GM23338 (cell line): ENCODE data around the gene OR2B6. TPM values are rescaled to one million over a fixed set of nuclear protein-coding genes. Genes with fewer than 3 reads are reported as not detected.

ENCODE experiments used
- ATAC-seq: fragments of 200-7000 bp; cut with Tn5 transposase; 3 replicates; pipeline ENCODE4 v1.9.1; 2020
- DNase-seq: peaks from one replicate; pipeline ENCODE4 v3.0.0-alpha.2; 2015; ENCODE audit warnings: low spot score
- H2AFZ ChIP-seq: fragments of 200-600 bp; sonication (generic); 2 replicates; pipeline ENCODE4 v1.8.0; 2016; ENCODE audit warnings: antibody characterized with exemption, mild to moderate bottlenecking, moderate library complexity
- H3F3A ChIP-seq: fragments of 200-600 bp; sonication (generic); replicated peaks from 2 replicates; pipeline ENCODE4 v1.8.0; 2017; ENCODE audit warnings: antibody characterized with exemption, mixed run types, low read depth
- H3K27ac ChIP-seq: fragments of 200-600 bp; sonication (generic); 2 replicates; pipeline ENCODE4 v1.6.1; 2016; ENCODE audit warnings: low read depth
- H3K27me3 ChIP-seq: fragments of 200-600 bp; sonication (generic); 2 replicates; pipeline ENCODE4 v1.8.0; 2016; ENCODE audit warnings: mild to moderate bottlenecking, mixed run types, moderate library complexity; ENCODE audit not compliant: insufficient read depth
- H3K36me3 ChIP-seq: fragments of 200-600 bp; sonication (generic); 2 replicates; pipeline ENCODE4 v1.8.0; 2016; ENCODE audit warnings: mild to moderate bottlenecking; ENCODE audit not compliant: insufficient read depth
- H3K4me1 ChIP-seq: fragments of 200-600 bp; sonication (generic); 2 replicates; pipeline ENCODE4 v1.8.0; 2016; ENCODE audit warnings: mild to moderate bottlenecking, moderate library complexity; ENCODE audit not compliant: insufficient read depth
- H3K4me2 ChIP-seq: fragments of 200-600 bp; sonication (generic); 2 replicates; pipeline ENCODE4 v1.7.1; 2017; ENCODE audit warnings: mixed run types
- H3K4me3 ChIP-seq: fragments of 200-600 bp; sonication (generic); 2 replicates; pipeline ENCODE4 v1.6.1; 2016; ENCODE audit warnings: mixed run types
- H3K79me2 ChIP-seq: fragments of 200-600 bp; sonication (generic); replicated peaks from 2 replicates; pipeline ENCODE4 v1.8.0; 2017; ENCODE audit warnings: mild to moderate bottlenecking; ENCODE audit not compliant: insufficient read depth
- H3K9me2 ChIP-seq: fragments of 200-600 bp; sonication (generic); 2 replicates; pipeline ENCODE4 v1.8.0; 2017; ENCODE audit not compliant: insufficient read depth
- H4K20me1 ChIP-seq: fragments of 200-600 bp; sonication (generic); replicated peaks from 2 replicates; pipeline ENCODE4 v1.8.0; 2017; ENCODE audit warnings: mild to moderate bottlenecking; ENCODE audit not compliant: insufficient read depth
- H3K27ac Mint-ChIP-seq: 2 replicates; pipeline ENCODE4 v1.8.0; 2020; ENCODE audit warnings: inconsistent platforms, mild to moderate bottlenecking, moderate library complexity, mixed read lengths
- H3K27me3 Mint-ChIP-seq: 3 replicates; pipeline ENCODE4 v1.8.0; 2022; ENCODE audit warnings: low read depth, mild to moderate bottlenecking, moderate library complexity, mixed read lengths, inconsistent platforms; ENCODE audit not compliant: insufficient read depth, poor library complexity
- H3K36me3 Mint-ChIP-seq: 3 replicates; pipeline ENCODE4 v1.8.0; 2021; ENCODE audit warnings: low read depth, mild to moderate bottlenecking, inconsistent platforms, moderate library complexity, mixed read lengths
- H3K4me1 Mint-ChIP-seq: 3 replicates; pipeline ENCODE4 v1.8.0; 2020; ENCODE audit warnings: mild to moderate bottlenecking, inconsistent platforms, mixed read lengths
- H3K4me3 Mint-ChIP-seq: 3 replicates; pipeline ENCODE4 v1.8.0; 2021; ENCODE audit warnings: moderate library complexity, mild to moderate bottlenecking, inconsistent platforms, mixed read lengths
- H3K9me3 Mint-ChIP-seq: 3 replicates; pipeline ENCODE4 v1.8.0; 2020; ENCODE audit warnings: moderate library complexity, mild to moderate bottlenecking, inconsistent platforms, mixed read lengths
- CREB1 ChIP-seq: fragments of 250-450 bp; sonication (Bioruptor Pico); IDR thresholded peaks from 2 replicates; pipeline ENCODE4 v1.5.0; 2020; ENCODE audit warnings: low read depth, mild to moderate bottlenecking, moderate library complexity
- CTCF ChIP-seq, 2 experiments: fragments of 200-600 bp in 1 of 2; sonication (generic) in 1 of 2; conservative IDR thresholded peaks; 2 replicates each; pipeline versions ENCODE4 v1.5.1 to v1.6.1; 2016 to 2017; ENCODE audit warnings: antibody characterized with exemption in 2 of 2, low read depth in 2 of 2, mild to moderate bottlenecking in 2 of 2, moderate library complexity in 1 of 2
- ETS1 ChIP-seq: IDR thresholded peaks from 2 replicates; pipeline ENCODE4 v1.6.1; 2016; ENCODE audit warnings: antibody characterized with exemption
- EZH2 ChIP-seq: fragments of 200-600 bp; sonication (generic); IDR thresholded peaks from one replicate; pipeline ENCODE4 v1.8.0; 2017; ENCODE audit warnings: antibody characterized with exemption, mild to moderate bottlenecking, low read depth; ENCODE audit not compliant: unreplicated experiment
- JUNB ChIP-seq: IDR thresholded peaks from one replicate; pipeline ENCODE4 v1.6.1; 2016; ENCODE audit warnings: antibody characterized with exemption; ENCODE audit not compliant: unreplicated experiment
- NANOG ChIP-seq: IDR thresholded peaks from 2 replicates; pipeline ENCODE4 v1.6.1; 2016; ENCODE audit warnings: antibody characterized with exemption, borderline replicate concordance
- POLR2AphosphoS5 ChIP-seq: IDR thresholded peaks from 2 replicates; pipeline ENCODE4 v1.6.1; 2016; ENCODE audit warnings: antibody characterized with exemption, low read depth
- REST ChIP-seq: IDR thresholded peaks from one replicate; pipeline ENCODE4 v1.6.1; 2018; ENCODE audit warnings: antibody characterized with exemption; ENCODE audit not compliant: unreplicated experiment
- ZNF331 ChIP-seq: fragments of 250-450 bp; sonication (Bioruptor Pico); IDR thresholded peaks from 2 replicates; pipeline ENCODE4 v1.5.0; 2020; ENCODE audit warnings: low read depth, mild to moderate bottlenecking, moderate library complexity
- ZNF462 ChIP-seq: fragments of 250-450 bp; sonication (Bioruptor Pico); IDR thresholded peaks from 2 replicates; pipeline ENCODE4 v1.5.0; 2020; ENCODE audit warnings: mild to moderate bottlenecking, moderate library complexity
- polyA plus RNA-seq: library from polyadenylated mRNA; unstranded; fragments of >200 nt; fragmentation: Nextera tagmentation; extraction: Ambion mirVana; gene quantifications from 2 replicates; pipeline ENCODE4 v1.2.1, GENCODE V29; 2016
- total RNA-seq: library from RNA; depleted of rRNA; stranded (reverse); fragments of >200 nt; shearing (Covaris generic); gene quantifications from 2 replicates; pipeline ENCODE4 v1.2.3, GENCODE V29; 2014

Gene OR2B6
- total and polyA plus RNA-seq, 2 experiments from 2014 or later, result 0.45 TPM; not detected in 1

GRCh38 chr6:27972750-27973149, 15.7 kb downstream of the OR2B6 start (continued):
- TF ChIP-seq ZNF462 (CRISPR knock-in tag), result no peak

- H3K27me3 Mint-ChIP-seq, result no peaks in the 10 kb centered on the region
- Histone ChIP-seq H3K9me2 (no peaks in the 10 kb centered on the region), H3K27ac (no peak overlapping the region), H3K27me3 (no peaks in the 10 kb centered on the region), H3K4me3 (no peak overlapping the region), H2AFZ (no peak overlapping the region), H4K20me1 (no peaks in the 10 kb centered on the region), H3F3A (no peaks in the 10 kb centered on the region), H3K4me1 (no peaks in the 10 kb centered on the region), H3K36me3 (no peaks in the 10 kb centered on the region), H3K4me2 (no peak overlapping the region), H3K79me2 (no peaks in the 10 kb centered on the region)
- H3K4me1 Mint-ChIP-seq, result no peaks in the 10 kb centered on the region
- ATAC-seq (no peak), DNase-seq (no peak)
- no peaks in the 10 kb centered on the region for H3K36me3 Mint-ChIP-seq
- no peak overlapping the region for H3K4me3 Mint-ChIP-seq
- H3K9me3 Mint-ChIP-seq, result no peaks in the 10 kb centered on the region
- H3K27ac Mint-ChIP-seq, result no peak overlapping the region
- TF ChIP-seq ZNF331 (CRISPR knock-in tag), result no peak
- TF ChIP-seq POLR2AphosphoS5, result no peak
- TF ChIP-seq JUNB, result no peak
- no peak for TF ChIP-seq CTCF (conservative IDR thresholded peaks at IDR 0.05; ENCODE audit: low read depth in 2 of 2)
- TF ChIP-seq NANOG, result no peak
- TF ChIP-seq EZH2, result no peak
- no peak for TF ChIP-seq ETS1
- TF ChIP-seq CREB1 (CRISPR knock-in tag), result no peak
- TF ChIP-seq REST, result no peak
Measured at GRCh38 chr6:27977387-27977786, 20.3 kb downstream of the OR2B6 start.
